Measurements from ENCODE around the gene L3MBTL1. TPM values are rescaled to one million over a fixed set of nuclear protein-coding genes. Genes with fewer than 3 reads are reported as not detected.

L3MBTL1 gene
- total and polyA plus RNA-seq, 2 donors (not counting 1 experiment from before 2014, with no cell fraction given), result 1.5 to 10.7 TPM

DNA sequence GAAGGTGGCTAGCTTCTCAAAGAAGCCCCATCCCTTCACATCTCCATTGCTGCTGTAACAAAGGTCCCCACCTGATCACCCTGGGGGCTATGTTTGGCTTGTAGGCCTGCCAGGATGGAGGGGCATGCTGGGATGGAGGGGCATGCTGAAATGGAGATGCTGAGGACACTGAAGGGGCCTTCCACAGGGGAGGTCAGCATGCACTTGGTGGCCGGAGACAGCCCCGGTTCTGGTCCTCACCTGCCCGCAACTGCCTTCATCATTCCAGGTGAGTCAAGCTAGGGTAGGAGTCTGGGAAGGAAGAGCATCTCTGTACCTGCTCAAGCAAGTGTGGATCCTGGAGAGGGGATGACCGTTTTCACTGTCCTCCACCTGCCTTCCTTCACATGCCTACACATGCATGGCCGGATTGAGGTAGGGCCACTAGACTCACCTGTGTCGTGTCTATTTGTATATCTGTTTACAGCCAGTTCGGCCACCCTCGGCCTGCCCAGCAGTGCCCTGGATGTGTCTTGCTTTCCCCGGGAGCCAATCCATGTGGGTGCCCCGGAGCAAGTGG is 6.0 kb downstream of the L3MBTL1 start:
- H2AFZ ChIP-seq (ENCODE audit: low read length), result peak overlapping the region; percentile 56
- H4K20me1 ChIP-seq (ENCODE audit: control insufficient read depth, extremely low read depth, insufficient read depth, low read length), result no peaks in the 10 kb centered on the region
- DNase-seq (ENCODE audit: low read depth in 2 of 2), result no peak
- H3K4me1 ChIP-seq (ENCODE audit: control insufficient read depth, extremely low read depth, insufficient read depth, low read length), result no peaks in the 10 kb centered on the region
- peak overlapping the region; percentile 39 to 73 (median 59) for H3K4me3 ChIP-seq (replicated peaks in 1 of 4; ENCODE audit: control extremely low read depth in 1 of 4, insufficient read depth in 1 of 4, low read depth in 3 of 4, low read length in 4 of 4)
- no peaks in the 10 kb centered on the region for H3K36me3 ChIP-seq (ENCODE audit: control insufficient read depth, insufficient read depth, low read length)
- H3K9me3 ChIP-seq (ENCODE audit: control insufficient read depth, insufficient read depth, low read depth, low read length), result no peaks in the 10 kb centered on the region
- H3K9ac ChIP-seq (ENCODE audit: insufficient read depth, low read length), result peak overlapping the region; percentile 42
- TF ChIP-seq, protein P1, sequence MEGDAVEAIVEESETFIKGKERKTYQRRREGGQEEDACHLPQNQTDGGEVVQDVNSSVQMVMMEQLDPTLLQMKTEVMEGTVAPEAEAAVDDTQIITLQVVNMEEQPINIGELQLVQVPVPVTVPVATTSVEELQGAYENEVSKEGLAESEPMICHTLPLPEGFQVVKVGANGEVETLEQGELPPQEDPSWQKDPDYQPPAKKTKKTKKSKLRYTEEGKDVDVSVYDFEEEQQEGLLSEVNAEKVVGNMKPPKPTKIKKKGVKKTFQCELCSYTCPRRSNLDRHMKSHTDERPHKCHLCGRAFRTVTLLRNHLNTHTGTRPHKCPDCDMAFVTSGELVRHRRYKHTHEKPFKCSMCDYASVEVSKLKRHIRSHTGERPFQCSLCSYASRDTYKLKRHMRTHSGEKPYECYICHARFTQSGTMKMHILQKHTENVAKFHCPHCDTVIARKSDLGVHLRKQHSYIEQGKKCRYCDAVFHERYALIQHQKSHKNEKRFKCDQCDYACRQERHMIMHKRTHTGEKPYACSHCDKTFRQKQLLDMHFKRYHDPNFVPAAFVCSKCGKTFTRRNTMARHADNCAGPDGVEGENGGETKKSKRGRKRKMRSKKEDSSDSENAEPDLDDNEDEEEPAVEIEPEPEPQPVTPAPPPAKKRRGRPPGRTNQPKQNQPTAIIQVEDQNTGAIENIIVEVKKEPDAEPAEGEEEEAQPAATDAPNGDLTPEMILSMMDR (conservative IDR thresholded peaks at IDR 0.05 in 1 of 2, IDR thresholded peaks at IDR 0.05 in 1 of 2; ENCODE audit: low read depth in 1 of 2, low read length in 2 of 2), result no peak
- no peak for TF ChIP-seq EZH2 (IDR thresholded peaks at IDR 0.05; ENCODE audit: low read length, missing control alignments)
- H3K27me3 ChIP-seq (ENCODE audit: control insufficient read depth, insufficient read depth, low read length), result no peaks in the 10 kb centered on the region
- H3K4me2 ChIP-seq (ENCODE audit: extremely low read depth, insufficient read depth, low read length), result peak overlapping the region; percentile 75
- no peaks in the 10 kb centered on the region for H3K79me2 ChIP-seq (ENCODE audit: control insufficient read depth, insufficient read depth, low read length)
- H3K27ac ChIP-seq (ENCODE audit: insufficient read depth, low read length), result no peak overlapping the region

DNA sequence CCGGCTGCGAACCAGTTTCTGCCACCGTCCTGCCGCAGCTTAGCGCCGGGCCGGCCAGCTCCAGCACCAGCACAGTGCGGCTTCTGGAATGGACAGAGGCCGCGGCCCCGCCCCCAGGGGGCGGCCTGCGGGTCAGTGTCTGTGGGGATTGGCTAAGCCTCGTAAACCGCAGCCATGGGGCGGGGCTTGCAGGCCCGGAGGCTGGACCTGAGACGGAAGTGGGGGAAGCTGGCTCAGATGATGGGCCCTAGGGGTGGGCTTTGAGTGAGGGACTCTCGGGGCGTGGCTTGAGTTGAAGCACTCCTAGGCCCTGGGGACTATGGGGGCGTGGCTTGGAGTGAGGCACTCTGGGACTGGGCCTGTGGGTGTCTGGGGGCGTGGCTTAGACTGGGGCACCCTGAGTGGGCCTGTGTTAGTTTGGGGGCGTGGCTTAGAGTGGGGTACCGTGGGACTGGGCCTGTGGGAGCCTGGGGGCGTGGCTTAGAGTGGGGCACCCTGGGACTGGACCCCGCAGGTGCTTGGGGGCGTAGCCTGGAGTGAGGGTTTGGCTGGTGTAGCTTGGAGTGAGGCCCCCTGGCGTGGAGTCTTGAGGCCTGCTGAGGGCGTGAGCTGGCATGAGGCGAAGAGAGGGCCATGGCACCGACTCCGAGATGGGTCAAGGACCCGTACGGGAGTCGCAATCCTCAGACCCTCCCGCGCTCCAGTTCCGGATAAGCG is 6.6 kb downstream of the L3MBTL1 start:
- H3K27ac ChIP-seq (ENCODE audit: insufficient read depth, low read length), result peak overlapping the region; percentile 14
- peak overlapping the region; percentile 75 for H2AFZ ChIP-seq (ENCODE audit: low read length)
- TF ChIP-seq, protein P1 (conservative IDR thresholded peaks at IDR 0.05 in 1 of 2, IDR thresholded peaks at IDR 0.05 in 1 of 2; ENCODE audit: low read depth in 1 of 2, low read length in 2 of 2), result peak; percentile 18 to 23
- no peak for TF ChIP-seq EZH2 (IDR thresholded peaks at IDR 0.05; ENCODE audit: low read length, missing control alignments)
- H3K27me3 ChIP-seq (ENCODE audit: control insufficient read depth, insufficient read depth, low read length), result no peaks in the 10 kb centered on the region
- H3K4me1 ChIP-seq (ENCODE audit: control insufficient read depth, extremely low read depth, insufficient read depth, low read length), result no peaks in the 10 kb centered on the region
- no peaks in the 10 kb centered on the region for H4K20me1 ChIP-seq (ENCODE audit: control insufficient read depth, extremely low read depth, insufficient read depth, low read length)
- H3K79me2 ChIP-seq (ENCODE audit: control insufficient read depth, insufficient read depth, low read length), result no peaks in the 10 kb centered on the region
- no peaks in the 10 kb centered on the region for H3K9me3 ChIP-seq (ENCODE audit: control insufficient read depth, insufficient read depth, low read depth, low read length)
- DNase-seq (ENCODE audit: low read depth in 2 of 2), result peak; percentile 97 to 99
- H3K4me3 ChIP-seq (replicated peaks in 1 of 4; ENCODE audit: control extremely low read depth in 1 of 4, insufficient read depth in 1 of 4, low read depth in 3 of 4, low read length in 4 of 4), result peak overlapping the region; percentile 56 to 73 (median 63)
- H3K36me3 ChIP-seq (ENCODE audit: control insufficient read depth, insufficient read depth, low read length), result no peaks in the 10 kb centered on the region
- H3K4me2 ChIP-seq (ENCODE audit: extremely low read depth, insufficient read depth, low read length), result peak overlapping the region; percentile 75
- peak overlapping the region; percentile 42 for H3K9ac ChIP-seq (ENCODE audit: insufficient read depth, low read length)

DNA sequence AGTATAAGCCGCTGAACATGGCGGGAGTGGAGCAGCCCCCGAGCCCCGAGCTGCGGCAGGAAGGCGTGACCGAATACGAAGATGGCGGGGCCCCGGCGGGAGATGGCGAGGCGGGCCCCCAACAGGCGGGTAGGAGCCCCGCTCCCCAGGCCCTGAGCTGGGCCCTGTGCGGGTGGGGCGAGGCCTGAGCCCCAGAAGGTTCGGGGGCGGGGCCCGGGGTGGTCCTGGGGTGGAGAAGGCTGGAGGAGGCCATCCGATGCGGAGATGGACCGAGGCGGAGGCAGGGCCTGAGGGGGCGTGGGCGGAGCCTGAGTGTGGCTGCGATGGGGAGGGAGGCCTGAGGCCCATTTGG is 7.1 kb downstream of the L3MBTL1 start:
- no peaks in the 10 kb centered on the region for H4K20me1 ChIP-seq (ENCODE audit: control insufficient read depth, extremely low read depth, insufficient read depth, low read length)
- H3K4me1 ChIP-seq (ENCODE audit: control insufficient read depth, extremely low read depth, insufficient read depth, low read length), result no peaks in the 10 kb centered on the region
- TF ChIP-seq, protein P1 (conservative IDR thresholded peaks at IDR 0.05 in 1 of 2, IDR thresholded peaks at IDR 0.05 in 1 of 2; ENCODE audit: low read depth in 1 of 2, low read length in 2 of 2), result no peak
- no peak for TF ChIP-seq EZH2 (IDR thresholded peaks at IDR 0.05; ENCODE audit: low read length, missing control alignments)
- H3K27me3 ChIP-seq (ENCODE audit: control insufficient read depth, insufficient read depth, low read length), result no peaks in the 10 kb centered on the region
- no peak overlapping the region for H3K4me2 ChIP-seq (ENCODE audit: extremely low read depth, insufficient read depth, low read length)
- peak overlapping the region; percentile 75 for H2AFZ ChIP-seq (ENCODE audit: low read length)
- H3K9ac ChIP-seq (ENCODE audit: insufficient read depth, low read length), result peak overlapping the region; percentile 32
- no peaks in the 10 kb centered on the region for H3K36me3 ChIP-seq (ENCODE audit: control insufficient read depth, insufficient read depth, low read length)
- H3K4me3 ChIP-seq (replicated peaks in 1 of 4; ENCODE audit: control extremely low read depth in 1 of 4, insufficient read depth in 1 of 4, low read depth in 3 of 4, low read length in 4 of 4), result peak overlapping the region; percentile 56 to 66 (median 60)
- H3K27ac ChIP-seq (ENCODE audit: insufficient read depth, low read length), result peak overlapping the region; percentile 14
- no peaks in the 10 kb centered on the region for H3K79me2 ChIP-seq (ENCODE audit: control insufficient read depth, insufficient read depth, low read length)
- no peaks in the 10 kb centered on the region for H3K9me3 ChIP-seq (ENCODE audit: control insufficient read depth, insufficient read depth, low read depth, low read length)
- no peak for DNase-seq (ENCODE audit: low read depth in 2 of 2)

All from fibroblast of lung (primary cell).